HG03521 (cell line): ENCODE measurements around the gene PABPN1L.

ENCODE experiments used
- ATAC-seq: cut with Tn5 transposase; IDR thresholded peaks from one replicate; pipeline ENCODE4 v1.9.1; 2021; ENCODE audit warnings: mild to moderate bottlenecking, moderate library complexity; ENCODE audit not compliant: unreplicated experiment

Gene PABPN1L

GRCh38 chr16:88870608-88871348 lies 4.3 kb upstream of the PABPN1L start:
- ATAC-seq: no peak

- no peak for ATAC-seq
Observed at GRCh38 chr16:88869673-88869980, 3.2 kb upstream of the PABPN1L start.

- ATAC-seq: no peak
Observed at GRCh38 chr16:88868974-88869672, 2.7 kb upstream of the PABPN1L start.

- ATAC-seq: no peak
Observed at GRCh38 chr16:88867581-88868246, 1.3 kb upstream of the PABPN1L start.

- no peak for ATAC-seq
Observed at GRCh38 chr16:88865742-88866141, 718 bp downstream of the PABPN1L start.

GRCh38 chr16:88865310-88865709 lies 1.1 kb downstream of the PABPN1L start:
- no peak for ATAC-seq

- no peak for ATAC-seq
Observed at GRCh38 chr16:88864521-88864920, 1.9 kb downstream of the PABPN1L start.

- no peak for ATAC-seq
Observed at GRCh38 chr16:88864099-88864498, 2.4 kb downstream of the PABPN1L start.

GRCh38 chr16:88863426-88863825 lies 3.0 kb downstream of the PABPN1L start:
- ATAC-seq: no peak

- ATAC-seq: no peak
Observed at GRCh38 chr16:88862968-88863367, 3.5 kb downstream of the PABPN1L start.

GRCh38 chr16:88861359-88861758 lies 5.1 kb downstream of the PABPN1L start:
- no peak for ATAC-seq

GRCh38 chr16:88859381-88860091 lies 6.9 kb downstream of the PABPN1L start:
- ATAC-seq: no peak

GRCh38 chr16:88857728-88858339 lies 8.6 kb downstream of the PABPN1L start:
- no peak for ATAC-seq

- peak; percentile 82 for ATAC-seq
Observed at GRCh38 chr16:88856828-88857727, 9.4 kb downstream of the PABPN1L start, which contains the start of the genes GALNS and TRAPPC2L. TSS of gene GALNS (minus strand) at chr16:88856947. CDS start at chr16:88856877, 70 bp downstream. TSS of gene TRAPPC2L (plus strand) at chr16:88857127. CDS start at chr16:88857151, 24 bp downstream.

- ATAC-seq: no peak
Observed at GRCh38 chr16:88856122-88856827, 10.2 kb downstream of the PABPN1L start.

- no peak for ATAC-seq
Observed at GRCh38 chr16:88855736-88856121, 10.7 kb downstream of the PABPN1L start.

GRCh38 chr16:88855176-88855575 lies 11.3 kb downstream of the PABPN1L start:
- no peak for ATAC-seq

- ATAC-seq: no peak
Observed at GRCh38 chr16:88854306-88855111, 12.0 kb downstream of the PABPN1L start.
